NCI-H2227 treated with DMSO at 0.1 percent for 48 hours (cell line): Measurements from ENCODE around the gene LIMS3.
"Not testable (repeated sequence)": the region's sequence is repeated elsewhere in the genome, so short reads cannot be mapped to it uniquely, and the experiment has no call there.

Source experiments
- DNase-seq: peaks from one replicate; lab custom pipeline; 2025; lab: John Stamatoyannopoulos, UW

LIMS3 gene

DNA sequence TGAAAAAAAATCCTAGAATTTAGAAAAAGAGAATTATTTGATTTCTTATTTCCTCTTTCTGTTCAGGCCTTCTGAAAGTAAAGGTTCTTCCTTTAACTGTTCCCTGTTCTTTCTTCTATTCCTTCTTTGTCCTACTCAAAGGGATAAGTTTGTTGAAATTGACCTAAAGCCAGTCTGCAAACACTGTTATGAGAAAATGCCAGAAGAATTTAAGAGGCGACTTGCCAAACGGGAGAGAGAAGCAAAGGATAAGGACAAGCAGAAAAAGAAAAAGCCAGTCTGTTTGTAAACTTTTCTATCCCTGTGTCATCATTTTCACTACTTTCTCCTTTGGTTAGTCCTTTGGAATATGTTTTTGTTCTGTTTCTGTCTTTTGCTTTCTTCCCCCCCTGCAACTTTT is 26.0 kb downstream of the LIMS3 start:
- not testable (repeated sequence) for DNase-seq

DNA sequence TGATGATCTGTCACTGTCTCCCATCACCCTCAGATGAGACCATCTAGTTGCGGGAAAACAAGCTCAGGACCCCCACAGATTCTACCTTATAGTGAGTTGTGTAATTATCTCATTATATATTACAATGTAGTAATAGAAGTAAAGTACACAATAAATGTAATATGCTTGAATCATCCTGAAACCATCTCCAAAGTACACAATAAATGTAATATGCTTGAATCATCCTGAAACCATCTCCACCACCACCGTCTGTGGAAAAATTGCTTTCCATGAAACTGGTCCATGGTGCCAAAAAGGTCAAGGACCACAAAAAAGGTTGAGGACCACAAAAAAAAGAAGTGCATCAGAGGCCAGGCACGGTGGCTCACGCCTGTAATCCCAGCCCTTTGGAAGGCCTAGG is 29.3 kb downstream of the LIMS3 start:
- DNase-seq: not testable (repeated sequence)

DNA sequence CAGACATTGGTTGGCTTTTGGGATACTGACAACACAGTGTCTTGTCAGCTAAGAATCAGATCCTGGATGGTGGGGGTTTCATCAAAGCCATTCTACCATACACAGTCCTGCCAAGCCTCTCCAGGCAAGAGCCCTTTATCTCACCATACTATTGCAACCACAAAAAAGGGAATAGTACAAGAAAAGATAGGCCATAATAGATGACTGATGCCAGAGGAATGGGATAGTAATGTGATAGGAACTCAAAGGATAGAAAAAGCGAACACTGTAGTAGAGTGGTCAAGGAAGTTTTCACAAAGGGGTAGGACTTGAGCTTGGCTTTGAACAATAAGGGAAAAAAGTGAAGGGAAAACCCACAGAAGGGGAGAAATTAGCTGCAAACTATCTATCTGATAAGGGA is 30.7 kb downstream of the LIMS3 start:
- DNase-seq: not testable (repeated sequence)

DNA sequence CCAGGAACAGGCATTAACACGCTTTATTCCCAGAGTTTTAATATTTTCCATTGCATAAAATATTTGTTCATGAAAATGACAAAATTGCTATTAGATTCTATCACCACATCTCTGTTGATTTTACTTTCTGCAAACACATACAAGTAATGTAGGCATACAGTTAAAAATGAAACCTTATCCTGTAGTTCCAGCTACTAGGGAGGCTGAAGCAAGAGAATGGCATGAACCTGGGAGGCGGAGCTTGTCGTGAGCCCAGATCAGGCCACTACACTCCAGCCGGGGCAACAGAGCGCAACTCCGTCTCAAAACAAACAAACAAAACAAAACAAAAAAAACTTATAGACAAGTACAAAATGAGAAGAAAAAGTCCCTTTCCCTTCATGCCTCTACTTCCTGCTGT is 38.0 kb downstream of the LIMS3 start:
- not testable (repeated sequence) for DNase-seq

DNA sequence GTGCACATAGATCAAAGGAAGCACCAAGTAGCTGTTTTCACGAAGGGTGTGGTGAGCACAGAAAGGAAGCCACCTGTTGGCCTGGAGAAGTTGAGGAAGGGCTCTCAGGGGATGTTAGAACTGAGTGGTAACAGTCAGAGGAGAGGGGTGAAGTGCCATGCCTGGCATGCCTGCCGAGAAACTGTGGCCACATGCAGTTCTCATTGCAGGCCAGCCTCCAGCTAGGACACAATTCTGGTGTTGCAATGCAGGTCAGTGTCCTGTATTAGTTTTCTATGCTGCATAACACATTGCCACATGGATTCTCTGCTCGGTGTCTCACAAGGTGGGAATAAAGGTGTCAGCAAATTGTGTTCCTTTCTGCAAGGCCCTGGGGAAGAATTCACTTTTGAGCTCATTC is 46.9 kb downstream of the LIMS3 start:
- not testable (repeated sequence) for DNase-seq

DNA sequence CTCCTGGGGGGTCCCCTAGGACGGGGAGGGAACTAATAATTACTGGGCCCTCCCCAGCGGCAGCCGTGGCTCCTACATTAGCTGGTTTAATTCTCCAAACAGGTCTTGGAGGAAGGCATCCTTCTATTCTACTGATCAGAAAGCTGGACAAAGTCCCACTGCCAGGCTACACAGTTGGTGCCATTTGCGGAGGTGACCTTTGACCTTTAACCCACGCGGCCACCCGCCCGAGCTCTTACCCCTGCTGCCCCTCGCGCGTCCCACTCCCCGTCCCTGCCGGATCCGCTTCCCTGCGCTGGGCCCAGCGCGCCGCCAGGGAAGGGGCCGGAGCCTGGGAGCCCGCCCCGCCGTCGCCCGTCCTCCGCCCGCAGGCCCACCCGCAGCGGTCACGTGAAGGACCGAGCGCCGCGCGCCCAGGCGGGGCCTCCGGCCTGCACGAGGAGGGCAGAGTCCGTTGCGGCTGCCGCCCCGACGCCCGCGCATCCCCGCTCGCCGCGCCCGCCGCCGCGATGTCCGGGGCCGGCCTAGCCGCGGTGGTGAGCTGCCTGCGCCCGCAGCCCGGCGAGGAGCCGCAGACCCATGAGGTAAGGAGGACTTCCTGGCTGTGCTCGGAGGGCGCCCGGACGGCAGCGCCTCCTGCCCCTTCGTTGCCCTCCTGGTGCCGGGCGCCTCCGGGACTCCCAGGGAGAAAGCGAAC is 48.9 kb downstream of the LIMS3 start:
- not testable (repeated sequence) for DNase-seq

DNA sequence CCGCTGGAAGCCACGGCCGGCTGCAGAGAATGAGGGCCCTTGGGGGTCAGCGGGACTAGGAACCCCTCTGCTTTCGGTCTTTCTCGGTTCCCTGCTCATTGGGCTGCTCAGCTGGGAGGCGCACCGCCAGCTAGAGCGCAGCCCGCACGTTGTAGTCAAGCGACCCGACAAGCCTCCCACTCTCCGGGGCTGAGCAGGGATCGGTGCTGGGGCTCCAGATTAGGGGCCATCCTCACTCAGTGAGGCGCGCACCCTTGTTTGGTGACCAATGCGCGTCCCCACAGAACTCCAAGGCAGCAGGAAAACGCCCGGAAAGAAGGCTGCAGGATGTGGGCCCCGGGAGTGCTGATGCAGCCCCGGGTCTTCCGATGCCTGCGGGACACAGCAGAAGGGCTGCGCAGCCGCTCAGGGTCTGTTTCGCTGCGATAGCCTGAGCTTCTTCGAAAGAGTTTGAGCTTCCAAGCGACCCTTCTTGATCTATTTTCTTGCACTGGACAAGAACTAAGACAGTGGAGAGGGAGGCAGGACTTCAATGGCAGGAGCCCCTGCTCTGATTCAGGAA is 49.6 kb downstream of the LIMS3 start:
- not testable (repeated sequence) for DNase-seq

DNA sequence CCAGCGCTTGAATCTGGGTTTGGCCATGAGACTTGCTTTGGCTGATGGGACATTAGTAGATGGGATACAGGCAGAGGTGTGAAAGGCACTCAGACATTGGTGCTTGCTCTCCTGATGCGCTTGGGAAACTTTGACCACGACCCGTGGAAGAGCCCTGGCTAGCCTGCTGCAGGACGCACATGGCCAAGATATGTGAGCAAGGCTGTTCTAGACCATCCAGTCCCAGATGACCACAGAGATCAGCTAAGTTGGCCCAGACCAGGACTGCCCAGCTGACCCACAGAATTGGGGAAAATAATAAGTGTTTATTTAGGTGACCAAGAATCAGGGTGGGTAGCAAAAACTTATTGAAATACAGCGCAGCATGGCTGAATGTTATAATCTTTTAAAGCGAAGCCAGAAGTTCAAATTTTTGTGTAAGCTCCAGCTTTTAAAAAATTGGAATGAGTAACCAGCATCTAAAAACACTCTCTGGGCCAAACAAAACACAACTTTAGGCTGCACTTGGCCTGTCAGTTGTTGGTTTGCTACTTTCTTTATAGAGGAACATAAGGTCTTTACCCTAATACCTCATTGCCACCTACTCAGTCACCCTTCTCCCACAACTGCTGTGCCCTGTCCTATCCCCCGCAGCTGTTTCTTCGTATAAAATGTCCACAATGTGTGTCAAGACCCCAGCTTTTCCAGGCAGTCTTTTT is 51.8 kb downstream of the LIMS3 start:
- not testable (repeated sequence) for DNase-seq

DNA sequence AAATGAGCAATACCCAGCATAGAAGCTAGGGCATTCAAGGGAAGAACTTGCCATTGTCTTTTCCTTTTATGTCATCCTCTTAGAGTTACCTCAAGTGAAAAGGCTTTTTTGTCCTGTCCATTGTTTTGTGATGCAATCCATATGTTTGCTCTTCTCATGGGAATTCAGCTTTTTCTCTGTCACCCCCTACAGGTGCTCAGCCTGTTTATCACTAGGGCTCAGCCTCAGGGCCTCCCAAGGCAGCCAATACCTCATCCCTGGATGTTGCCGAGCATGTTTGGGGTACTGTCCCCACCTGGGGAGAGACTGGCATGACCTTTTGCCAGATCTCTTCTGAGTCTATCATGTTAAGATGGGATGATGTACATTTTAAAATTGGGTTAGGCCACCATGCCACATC is 65.5 kb downstream of the LIMS3 start:
- DNase-seq: not testable (repeated sequence)

DNA sequence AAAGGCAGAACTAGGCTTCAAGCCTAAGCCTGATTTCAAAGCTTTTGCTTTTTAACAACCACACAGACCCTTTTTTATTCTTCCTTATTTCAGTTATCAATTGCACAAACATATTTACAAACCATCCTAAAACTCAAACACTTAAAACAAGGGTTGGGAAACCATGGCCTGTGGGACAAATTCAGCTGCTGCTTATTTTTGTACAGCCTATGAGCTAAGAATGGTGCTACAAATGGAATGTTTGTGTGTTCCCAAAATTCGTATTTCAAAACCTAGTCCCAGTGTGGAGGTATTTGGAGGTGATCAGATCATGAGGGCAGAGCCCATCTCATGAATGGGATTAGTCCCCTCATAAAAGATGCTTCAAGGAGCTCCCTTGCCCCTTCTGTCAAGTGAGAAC is 67.0 kb downstream of the LIMS3 start:
- DNase-seq: not testable (repeated sequence)

DNA sequence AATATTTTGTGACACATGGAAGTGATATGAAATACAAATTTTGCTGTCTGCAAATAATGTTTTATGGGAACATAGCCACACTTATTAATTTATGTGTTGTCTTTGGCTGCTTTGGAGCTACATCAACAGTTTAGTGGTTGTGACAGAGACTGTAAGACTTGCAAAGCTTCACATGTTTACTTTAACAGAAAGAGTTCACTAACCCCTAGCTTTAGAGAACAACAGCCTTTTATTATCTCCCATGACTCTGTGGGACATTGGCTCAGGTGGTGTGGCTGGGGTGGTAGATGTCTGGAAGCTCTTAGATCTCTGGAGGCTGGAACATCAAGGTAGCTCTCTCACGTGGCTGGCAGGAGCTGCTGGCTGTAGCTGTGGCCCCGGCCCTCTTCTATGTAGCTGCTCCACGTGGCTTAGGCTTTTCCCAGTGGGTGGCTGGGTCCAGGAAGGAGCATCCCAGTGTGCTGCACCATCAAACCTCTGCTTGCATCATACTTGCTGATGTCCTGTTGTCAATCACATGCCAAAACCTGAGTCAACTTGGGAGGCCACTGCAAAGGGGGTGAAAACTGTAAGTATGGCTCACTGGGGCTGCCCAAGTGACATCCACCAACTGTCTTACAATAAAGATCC is 67.7 kb downstream of the LIMS3 start:
- DNase-seq: not testable (repeated sequence)

DNA sequence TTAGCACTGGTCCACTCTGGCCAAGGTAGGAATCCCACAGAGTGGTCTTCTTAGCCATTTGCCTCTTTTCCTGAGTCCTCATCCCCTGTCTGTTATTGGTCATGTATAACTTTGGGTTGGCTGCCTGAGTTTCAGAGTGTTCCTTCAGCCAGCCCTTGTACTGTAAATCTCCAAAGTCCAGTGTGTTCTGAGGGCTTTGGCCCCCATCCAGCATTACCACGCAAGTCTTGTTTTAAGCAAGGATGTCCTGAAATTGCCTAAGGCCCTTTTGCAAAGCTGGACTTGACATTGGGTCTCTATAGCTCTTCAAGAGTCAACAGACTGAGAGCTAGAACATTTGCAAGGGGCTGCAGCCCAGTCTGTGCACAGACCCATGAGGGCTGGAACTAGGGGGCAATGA is 68.4 kb downstream of the LIMS3 start:
- not testable (repeated sequence) for DNase-seq

DNA sequence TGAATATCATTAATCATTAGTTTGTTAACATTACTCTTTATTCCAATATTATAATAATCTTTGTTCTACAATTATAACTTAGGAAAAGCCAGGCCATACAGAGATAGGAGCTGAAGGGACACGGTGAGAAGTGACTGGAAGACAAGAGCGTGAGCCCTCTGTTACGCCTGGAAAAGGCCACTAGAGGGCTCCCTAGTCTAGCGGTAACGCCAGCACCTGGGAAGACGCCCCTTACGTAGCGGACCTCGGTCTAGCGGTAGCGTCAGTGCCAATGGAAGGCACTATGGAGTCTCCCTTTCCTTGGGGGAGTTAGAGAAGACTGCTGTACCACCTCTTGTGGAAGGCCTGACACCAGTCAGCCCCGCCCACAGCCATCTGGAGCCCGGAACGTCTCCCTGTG is 71.4 kb downstream of the LIMS3 start:
- DNase-seq: not testable (repeated sequence)

DNA sequence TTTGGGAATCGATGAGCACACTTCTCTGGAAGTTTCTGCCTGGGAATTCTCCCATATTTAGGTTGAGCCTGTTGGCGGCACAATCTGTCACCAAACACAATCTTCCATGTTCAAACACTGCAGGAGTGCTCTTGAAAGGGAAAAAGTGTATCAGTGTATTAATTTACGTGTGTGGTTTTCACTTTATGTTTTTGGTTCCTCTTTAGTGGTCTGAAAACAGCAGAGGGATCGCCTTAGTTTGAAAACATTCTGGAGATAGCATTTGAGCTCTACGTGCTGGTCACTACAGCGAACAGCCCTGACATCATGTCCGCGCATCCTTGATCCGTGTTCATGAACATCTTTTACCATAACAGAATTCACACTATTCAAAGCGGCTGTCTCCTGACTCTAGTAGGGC is 73.2 kb downstream of the LIMS3 start:
- DNase-seq: not testable (repeated sequence)
